GM12865 (cell line): ENCODE data around the gene ZNF236.

ENCODE experiments used
- DNase-seq: peaks from one replicate; pipeline ENCODE4 v3.0.0; 2010; ENCODE audit warnings: low read depth
- H3K4me3 ChIP-seq: 2 replicates; pipeline ENCODE4 v1.5.1; 2011; ENCODE audit warnings: mild to moderate bottlenecking, low read depth, low read length, control low read depth
- TF ChIP-seq, protein P1 (sequence below): IDR thresholded peaks from 2 replicates; pipeline ENCODE4 v1.5.1; 2011; ENCODE audit warnings: low read length, control low read depth, low read depth, inconsistent platforms; ENCODE audit not compliant: insufficient read depth; ENCODE audit errors: missing control alignments

ZNF236 gene

GRCh38 chr18:76886112-76886511 lies 63.8 kb downstream of the ZNF236 start:
- no peak for DNase-seq
- TF ChIP-seq, protein P1, sequence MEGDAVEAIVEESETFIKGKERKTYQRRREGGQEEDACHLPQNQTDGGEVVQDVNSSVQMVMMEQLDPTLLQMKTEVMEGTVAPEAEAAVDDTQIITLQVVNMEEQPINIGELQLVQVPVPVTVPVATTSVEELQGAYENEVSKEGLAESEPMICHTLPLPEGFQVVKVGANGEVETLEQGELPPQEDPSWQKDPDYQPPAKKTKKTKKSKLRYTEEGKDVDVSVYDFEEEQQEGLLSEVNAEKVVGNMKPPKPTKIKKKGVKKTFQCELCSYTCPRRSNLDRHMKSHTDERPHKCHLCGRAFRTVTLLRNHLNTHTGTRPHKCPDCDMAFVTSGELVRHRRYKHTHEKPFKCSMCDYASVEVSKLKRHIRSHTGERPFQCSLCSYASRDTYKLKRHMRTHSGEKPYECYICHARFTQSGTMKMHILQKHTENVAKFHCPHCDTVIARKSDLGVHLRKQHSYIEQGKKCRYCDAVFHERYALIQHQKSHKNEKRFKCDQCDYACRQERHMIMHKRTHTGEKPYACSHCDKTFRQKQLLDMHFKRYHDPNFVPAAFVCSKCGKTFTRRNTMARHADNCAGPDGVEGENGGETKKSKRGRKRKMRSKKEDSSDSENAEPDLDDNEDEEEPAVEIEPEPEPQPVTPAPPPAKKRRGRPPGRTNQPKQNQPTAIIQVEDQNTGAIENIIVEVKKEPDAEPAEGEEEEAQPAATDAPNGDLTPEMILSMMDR: no peak
- no peak overlapping the region for H3K4me3 ChIP-seq

DNA sequence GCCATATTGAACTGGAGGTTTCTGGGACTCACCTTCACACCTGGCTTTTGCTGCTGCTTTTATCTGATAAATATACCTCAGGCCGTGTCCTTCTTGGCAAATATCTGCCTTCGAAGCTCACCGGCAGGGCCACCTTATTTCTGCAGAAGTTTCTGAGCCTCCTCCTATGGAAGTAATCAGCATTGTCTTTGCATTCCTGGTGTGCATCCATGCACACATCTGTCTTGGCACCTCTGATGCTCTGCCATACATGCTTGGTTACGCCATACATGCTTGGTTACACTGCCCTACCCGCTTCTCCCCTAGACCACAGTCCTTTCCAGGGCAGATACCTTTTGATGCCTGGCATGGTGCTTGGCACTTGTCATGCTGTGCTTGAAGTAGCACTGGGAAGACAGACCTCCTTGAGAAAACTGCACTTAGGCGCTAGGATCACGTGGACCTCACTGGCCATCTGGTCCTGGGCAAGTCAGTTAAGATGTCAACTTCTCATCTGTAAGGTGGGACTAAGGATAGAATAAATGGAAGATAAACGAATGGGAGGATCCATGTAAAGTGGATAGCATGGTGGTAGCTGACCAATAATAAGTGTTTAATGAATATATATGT lies 66.8 kb downstream of the ZNF236 start:
- H3K4me3 ChIP-seq: no peak overlapping the region
- no peak for DNase-seq
- TF ChIP-seq, protein P1: no peak

- TF ChIP-seq, protein P1: no peak
- no peak for DNase-seq
- H3K4me3 ChIP-seq: no peak overlapping the region
Observed at GRCh38 chr18:76892832-76893231, 70.5 kb downstream of the ZNF236 start.

DNA sequence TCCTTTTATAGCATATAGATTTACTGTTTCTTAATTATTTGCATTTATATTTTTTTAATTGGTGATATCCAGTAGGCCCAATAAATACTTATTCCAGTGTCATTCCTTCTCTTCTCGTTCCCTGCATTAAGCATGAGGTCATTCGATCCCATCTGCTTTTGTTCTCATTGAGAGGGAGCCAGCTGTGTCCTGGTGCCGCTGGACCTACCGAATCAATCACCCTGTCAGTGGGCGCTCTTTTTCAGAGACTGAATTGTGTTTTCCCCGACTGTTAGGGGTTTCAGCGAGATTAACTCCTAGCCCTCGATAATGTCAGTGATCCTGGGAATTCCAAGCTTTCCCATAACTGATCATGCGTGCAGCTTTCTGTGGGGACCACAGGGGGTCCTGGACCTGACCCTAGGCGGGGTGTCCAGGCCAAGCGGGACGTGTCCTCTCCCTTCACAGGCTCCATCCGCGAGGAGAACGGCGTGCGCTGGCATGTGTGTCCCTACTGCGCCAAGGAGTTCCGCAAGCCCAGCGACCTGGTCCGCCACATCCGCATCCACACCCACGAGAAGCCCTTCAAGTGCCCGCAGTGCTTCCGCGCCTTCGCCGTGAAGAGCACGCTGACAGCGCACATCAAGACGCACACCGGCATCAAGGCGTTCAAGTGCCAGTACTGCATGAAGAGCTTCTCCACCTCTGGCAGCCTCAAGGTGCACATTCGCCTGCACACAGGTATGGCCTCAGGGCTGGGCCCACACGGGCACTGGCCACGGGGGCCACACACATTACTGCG lies 72.4 kb downstream of the ZNF236 start:
- TF ChIP-seq, protein P1: no peak
- no peak overlapping the region for H3K4me3 ChIP-seq
- DNase-seq: no peak

- TF ChIP-seq, protein P1: no peak
- DNase-seq: no peak
- H3K4me3 ChIP-seq: no peak overlapping the region
Observed at GRCh38 chr18:76895498-76895897, 73.1 kb downstream of the ZNF236 start.

- no peak overlapping the region for H3K4me3 ChIP-seq
- DNase-seq: no peak
- TF ChIP-seq, protein P1: no peak
Observed at GRCh38 chr18:76896677-76897076, 74.3 kb downstream of the ZNF236 start.
